Neuronal stem cell (in vitro differentiated cells): Measurements from ENCODE around the gene IGFL3.

Experiments used
- DNase-seq: peaks from one replicate; pipeline ENCODE4 v3.0.0-alpha.2; 2013; ENCODE audit warnings: low spot score
- H2AFZ ChIP-seq: one replicate; pipeline ENCODE4 v1.6.1; 2013; ENCODE audit warnings: mild to moderate bottlenecking, low read length, inconsistent platforms
- H2AK5ac ChIP-seq: 2 replicates; pipeline ENCODE4 v1.6.1; 2013; ENCODE audit warnings: low read depth, mild to moderate bottlenecking, inconsistent platforms, low read length, moderate library complexity, mixed read lengths
- H2BK120ac ChIP-seq: 2 replicates; pipeline ENCODE4 v1.6.1; 2013; ENCODE audit warnings: low read depth, mild to moderate bottlenecking, inconsistent platforms, low read length, moderate library complexity, mixed read lengths
- H2BK12ac ChIP-seq: one replicate; pipeline ENCODE4 v1.6.1; 2013; ENCODE audit warnings: low read length, inconsistent platforms
- H2BK15ac ChIP-seq: 2 replicates; pipeline ENCODE4 v1.6.1; 2013; ENCODE audit warnings: mild to moderate bottlenecking, low read length, inconsistent platforms, mixed read lengths
- H2BK5ac ChIP-seq: one replicate; pipeline ENCODE4 v1.6.1; 2013; ENCODE audit warnings: inconsistent platforms, mild to moderate bottlenecking, low read length, moderate library complexity
- H3K14ac ChIP-seq: one replicate; pipeline ENCODE4 v1.6.1; 2013; ENCODE audit warnings: low read length, inconsistent platforms
- H3K18ac ChIP-seq: 2 replicates; pipeline ENCODE4 v1.6.1; 2013; ENCODE audit warnings: low read length, inconsistent platforms
- H3K23ac ChIP-seq: 2 replicates; pipeline ENCODE4 v1.6.1; 2013; ENCODE audit warnings: low read depth, mild to moderate bottlenecking, mixed read lengths, low read length, inconsistent platforms; ENCODE audit not compliant: poor library complexity
- H3K27ac ChIP-seq: replicated peaks from 3 replicates; pipeline ENCODE4 v1.5.1; 2013; ENCODE audit warnings: low read length, inconsistent platforms
- H3K27me3 ChIP-seq, 3 experiments: 2 replicates each; pipeline ENCODE4 v1.6.1; 2013; ENCODE audit warnings: low read length in 3 of 3, mild to moderate bottlenecking in 2 of 3, inconsistent platforms in 1 of 3, low read depth in 1 of 3, mixed read lengths in 1 of 3, moderate library complexity in 1 of 3; ENCODE audit not compliant: control insufficient read depth in 3 of 3, insufficient read depth in 3 of 3
- H3K36me3 ChIP-seq, 2 donors: replicated peaks in 1 of 2; 2 replicates each; pipeline ENCODE4 v1.6.1; 2013; ENCODE audit warnings: low read length in 2 of 2; ENCODE audit not compliant: control insufficient read depth in 2 of 2, insufficient read depth in 2 of 2
- H3K4ac ChIP-seq: 2 replicates; pipeline ENCODE4 v1.6.1; 2013; ENCODE audit warnings: inconsistent platforms, mild to moderate bottlenecking, low read length, moderate library complexity
- H3K4me1 ChIP-seq, 2 donors: 1 replicate in 1 of 2; 2 replicates in 1 of 2; pipeline ENCODE4 v1.6.1; 2013; ENCODE audit warnings: low read length in 2 of 2, low read depth in 1 of 2; ENCODE audit not compliant: control insufficient read depth in 2 of 2, insufficient read depth in 1 of 2
- H3K4me2 ChIP-seq: one replicate; pipeline ENCODE4 v1.6.1; 2013; ENCODE audit warnings: mild to moderate bottlenecking, low read length, inconsistent platforms; ENCODE audit not compliant: insufficient read depth, poor library complexity, severe bottlenecking
- H3K4me3 ChIP-seq, 2 donors: 2 replicates each; pipeline ENCODE4 v1.5.1; 2013; ENCODE audit warnings: low read length in 2 of 2, mild to moderate bottlenecking in 2 of 2, inconsistent platforms in 1 of 2, moderate library complexity in 1 of 2
- H3K79me1 ChIP-seq: one replicate; pipeline ENCODE4 v1.6.1; 2013; ENCODE audit warnings: low read depth, mild to moderate bottlenecking, inconsistent platforms, low read length, moderate library complexity
- H3K9ac ChIP-seq: one replicate; pipeline ENCODE4 v1.6.1; 2013; ENCODE audit warnings: mild to moderate bottlenecking, low read depth, low read length, inconsistent platforms; ENCODE audit not compliant: poor library complexity
- H3K9me3 ChIP-seq, 2 donors: replicated peaks in 1 of 2; 2 replicates each; pipeline versions ENCODE3 to v1.6.1; 2013; ENCODE audit warnings: low read length in 2 of 2, mild to moderate bottlenecking in 2 of 2, inconsistent platforms in 1 of 2, low read depth in 1 of 2, mixed read lengths in 1 of 2, moderate library complexity in 1 of 2; ENCODE audit not compliant: control insufficient read depth in 2 of 2, insufficient read depth in 1 of 2
- H4K8ac ChIP-seq: one replicate; pipeline ENCODE4 v1.6.1; 2013; ENCODE audit warnings: low read depth, mild to moderate bottlenecking, inconsistent platforms, low read length, moderate library complexity
- H4K91ac ChIP-seq: one replicate; pipeline ENCODE4 v1.6.1; 2013; ENCODE audit warnings: low read length, low read depth, mild to moderate bottlenecking, inconsistent platforms; ENCODE audit not compliant: poor library complexity
- WGBS, 2 donors: extraction: QIAGEN DNeasy Blood & Tissue Kit; methylation state at CpG; one replicate each; pipeline ENCODE4 v1.1.7; 2013; ENCODE audit warnings: missing lambda C conversion rate in 2 of 2, mixed read lengths in 1 of 2; ENCODE audit not compliant: insufficient read length in 2 of 2, insufficient replicate concordance in 1 of 2; ENCODE audit errors: extremely low coverage in 2 of 2; 5-methylcytosine and 5-hydroxymethylcytosine counted together

Gene IGFL3

DNA sequence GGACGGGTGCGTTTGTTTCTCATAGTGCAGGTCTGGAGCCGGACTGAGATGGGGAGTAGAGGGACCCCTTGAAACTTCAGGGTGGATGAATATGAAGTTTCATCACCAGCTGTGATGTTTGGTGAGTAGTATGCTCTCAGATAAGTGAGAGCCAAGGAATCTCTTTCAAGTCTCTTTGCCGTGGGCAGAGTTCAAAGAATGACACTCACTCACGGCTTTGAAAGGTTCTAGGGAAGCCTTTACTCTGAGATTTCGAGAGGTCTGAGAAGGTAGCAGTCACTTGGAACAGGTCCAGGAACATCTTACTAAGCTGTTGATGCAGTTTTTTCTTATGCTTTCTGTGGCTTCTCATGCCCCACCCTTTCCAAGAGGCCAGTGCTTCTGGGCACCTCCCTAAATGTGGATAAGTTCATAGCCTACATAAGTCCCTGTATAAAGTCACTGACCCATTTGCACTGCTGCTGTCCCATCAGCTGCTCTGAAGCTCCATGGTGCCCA is 23.4 kb upstream of the IGFL3 start, which contains the start of gene IGFL2:
IGFL2 (plus strand) TSS at position 448 of the 498 bp plus-strand sequence; CDS start at position 489, 41 bp downstream.
- Histone ChIP-seq H2BK5ac (no peak within 1 kb of the TSS), H2AFZ (no peak within 1 kb of the TSS), H3K4me2 (no peak within 1 kb of the TSS), H3K23ac (no peak within 1 kb of the TSS), H2BK15ac (no peak within 1 kb of the TSS), H3K4ac (no peak within 1 kb of the TSS), H2AK5ac (no peak within 1 kb of the TSS), H3K79me1 (peaks cover 2% of the 10 kb centered on the region), H4K8ac (no peak within 1 kb of the TSS), H3K27ac (no peak within 1 kb of the TSS), H3K27me3 (no peaks in the 10 kb centered on the region), H3K9ac (no peak within 1 kb of the TSS), H2BK120ac (peak within 1 kb of the TSS; percentile 32), H3K36me3 (peaks cover 0 to 2% of the 10 kb centered on the region in 2 donors), H3K18ac (peak within 1 kb of the TSS; percentile 55), H3K4me3 (no peak within 1 kb of the TSS), H3K4me1 (peaks cover 0 to 2% of the 10 kb centered on the region in 2 donors), H4K91ac (no peak within 1 kb of the TSS), H3K9me3 (no peaks in the 10 kb centered on the region), H2BK12ac (no peak within 1 kb of the TSS), H3K14ac (no peak within 1 kb of the TSS)
- DNase-seq, result no peak
- no CpG with 5 or more reads among the region's 6 CpGs for WGBS, 2 donors

DNA sequence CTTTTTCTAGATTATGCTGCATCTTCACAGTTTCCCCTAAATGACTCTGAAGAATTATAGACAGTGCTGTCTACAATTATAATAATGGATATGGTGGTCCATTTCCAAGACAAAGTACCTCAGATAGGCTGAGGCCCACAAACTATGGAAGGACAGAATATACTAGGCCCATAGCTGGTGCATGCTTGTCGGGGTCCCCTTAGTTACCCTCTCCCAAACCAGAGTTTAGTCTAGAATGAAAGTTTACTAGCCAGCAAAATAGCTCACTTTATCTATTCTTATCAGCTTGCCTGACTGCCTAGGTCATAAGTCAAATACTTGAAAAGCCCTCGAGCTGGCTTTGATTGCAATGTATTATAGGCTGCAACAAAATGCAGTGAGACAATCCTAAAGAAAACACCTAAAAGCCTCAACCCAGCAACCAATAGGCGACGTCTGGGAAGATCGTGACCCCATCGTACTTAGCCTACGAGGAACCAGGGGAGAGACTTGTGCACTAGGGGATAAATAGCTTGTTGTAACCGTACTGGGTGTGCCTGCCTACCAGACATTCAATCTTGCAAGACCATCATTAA is 22.8 kb upstream of the IGFL3 start:
- Histone ChIP-seq H2AK5ac (no peak overlapping the region), H3K27me3 (no peaks in the 10 kb centered on the region), H2BK12ac (no peak overlapping the region), H3K9me3 (no peaks in the 10 kb centered on the region), H3K36me3 (peaks cover 0 to 2% of the 10 kb centered on the region in 2 donors), H2BK120ac (no peak overlapping the region), H3K23ac (no peak overlapping the region), H3K27ac (no peak overlapping the region), H4K91ac (no peak overlapping the region), H3K18ac (no peak overlapping the region), H3K4me3 (no peak overlapping the region), H3K9ac (no peak overlapping the region), H3K4me1 (peaks cover 0 to 2% of the 10 kb centered on the region in 2 donors), H3K4me2 (no peak overlapping the region), H3K14ac (no peak overlapping the region), H3K79me1 (peaks cover 2% of the 10 kb centered on the region), H2BK15ac (no peak overlapping the region), H4K8ac (no peak overlapping the region), H3K4ac (no peak overlapping the region), H2BK5ac (no peak overlapping the region), H2AFZ (no peak overlapping the region)
- DNase-seq, result no peak
- WGBS, 2 donors, result no CpG with 5 or more reads among the region's 8 CpGs

DNA sequence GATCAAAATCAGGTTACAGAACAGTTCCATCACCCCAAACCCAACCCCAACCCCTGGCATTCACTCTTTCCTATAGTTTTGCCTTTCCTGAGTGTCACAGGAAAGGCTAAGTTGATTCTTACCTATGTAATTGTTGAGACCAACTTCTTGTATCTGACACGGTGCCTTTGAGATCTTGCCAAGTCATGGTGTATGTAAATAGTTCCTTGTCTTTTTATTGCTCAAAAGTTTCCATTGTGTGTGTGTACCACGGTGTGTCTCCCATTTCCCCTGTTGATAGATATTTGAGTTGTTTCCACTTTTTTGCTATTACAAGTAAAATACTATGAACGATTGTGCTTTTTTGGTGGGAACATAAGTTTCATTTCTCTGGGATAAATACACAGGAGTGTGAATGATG is 20.3 kb upstream of the IGFL3 start:
- no peak for DNase-seq

DNA sequence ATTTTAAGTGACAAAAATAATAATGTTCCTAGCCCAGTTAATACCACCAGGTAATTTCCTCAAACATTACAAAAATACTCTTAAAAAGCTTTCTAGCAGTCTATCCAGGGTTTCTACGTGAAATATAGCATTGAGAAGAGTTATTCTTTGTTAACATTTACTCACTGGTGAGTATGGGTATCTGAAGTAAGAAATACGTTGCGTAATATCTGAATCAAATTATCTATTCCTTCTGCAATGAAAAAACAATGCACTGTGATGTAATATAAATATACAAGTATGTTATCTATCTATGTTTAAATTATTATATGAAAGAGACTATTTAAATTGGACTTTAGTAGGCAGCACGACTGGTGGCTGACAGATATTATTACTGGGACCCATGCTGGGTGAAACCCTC is 17.8 kb upstream of the IGFL3 start:
- no peak overlapping the region for H3K4me3 ChIP-seq
- H2AFZ ChIP-seq, result no peak overlapping the region
- H4K8ac ChIP-seq, result no peak overlapping the region
- H3K4me2 ChIP-seq, result no peak overlapping the region
- H2BK15ac ChIP-seq, result no peak overlapping the region
- no peak overlapping the region for H3K23ac ChIP-seq
- no peak overlapping the region for H3K9ac ChIP-seq
- no peaks in the 10 kb centered on the region for H3K36me3 ChIP-seq
- no peak overlapping the region for H2BK12ac ChIP-seq
- H3K4me1 ChIP-seq, result no peaks in the 10 kb centered on the region
- no peak overlapping the region for H3K18ac ChIP-seq
- H3K4ac ChIP-seq, result no peak overlapping the region
- H3K27ac ChIP-seq, result no peak overlapping the region
- no CpG with 5 or more reads among the region's 4 CpGs for WGBS, 2 donors
- DNase-seq, result no peak
- H2AK5ac ChIP-seq, result no peak overlapping the region
- H4K91ac ChIP-seq, result no peak overlapping the region
- H3K14ac ChIP-seq, result no peak overlapping the region
- no peak overlapping the region for H2BK5ac ChIP-seq
- H3K27me3 ChIP-seq, result no peaks in the 10 kb centered on the region
- H3K79me1 ChIP-seq, result no peaks in the 10 kb centered on the region
- H3K9me3 ChIP-seq, result peaks cover 0 to 10% of the 10 kb centered on the region in 2 donors
- no peak overlapping the region for H2BK120ac ChIP-seq

More for the DNA sequence above, 20.3 kb upstream of the IGFL3 start:
- Histone ChIP-seq H3K27me3 (no peaks in the 10 kb centered on the region), H2BK12ac (no peak overlapping the region), H4K8ac (no peak overlapping the region), H2BK120ac (no peak overlapping the region), H3K9me3 (no peaks in the 10 kb centered on the region), H3K9ac (no peak overlapping the region), H2BK15ac (no peak overlapping the region), H2AFZ (no peak overlapping the region), H3K18ac (no peak overlapping the region), H3K4ac (no peak overlapping the region), H3K4me2 (no peak overlapping the region), H2AK5ac (no peak overlapping the region), H3K4me1 (peaks cover 0 to 2% of the 10 kb centered on the region in 2 donors), H3K4me3 (no peak overlapping the region), H3K23ac (no peak overlapping the region), H4K91ac (no peak overlapping the region), H3K27ac (no peak overlapping the region), H3K79me1 (peaks cover 2% of the 10 kb centered on the region), H3K14ac (no peak overlapping the region), H3K36me3 (no peaks in the 10 kb centered on the region), H2BK5ac (no peak overlapping the region)
- WGBS, 2 donors, result no CpG with 5 or more reads among the region's 3 CpGs
